GM23248 (cell line): ENCODE measurements around the gene DUOXA1. TPM values are rescaled to one million over a fixed set of nuclear protein-coding genes. Genes with fewer than 3 reads are reported as not detected.

Experiments
- DNase-seq: peaks from one replicate; pipeline ENCODE4 v3.0.0-alpha.2; 2015
- H2AFZ ChIP-seq: fragments of 200-600 bp; sonication (generic); 2 replicates; pipeline ENCODE4 v1.6.1; 2016; ENCODE audit warnings: antibody characterized with exemption
- H3F3A ChIP-seq: fragments of 200-600 bp; sonication (generic); 2 replicates; pipeline ENCODE4 v1.6.1; 2016; ENCODE audit warnings: mild to moderate bottlenecking, antibody characterized with exemption, mixed run types; ENCODE audit not compliant: insufficient read depth
- H3K27ac ChIP-seq: fragments of 200-600 bp; sonication (generic); 2 replicates; pipeline ENCODE4 v1.5.1; 2016; ENCODE audit warnings: mild to moderate bottlenecking
- H3K27me3 ChIP-seq: fragments of 200-600 bp; sonication (generic); replicated peaks from 2 replicates; pipeline ENCODE4 v1.6.1; 2016; ENCODE audit warnings: mild to moderate bottlenecking; ENCODE audit not compliant: insufficient read depth
- H3K36me3 ChIP-seq: fragments of 200-600 bp; sonication (generic); 2 replicates; pipeline ENCODE4 v1.6.1; 2016; ENCODE audit warnings: low read depth, mild to moderate bottlenecking
- H3K4me1 ChIP-seq: fragments of 200-600 bp; sonication (generic); 2 replicates; pipeline ENCODE4 v1.6.1; 2016; ENCODE audit warnings: mild to moderate bottlenecking; ENCODE audit not compliant: insufficient read depth
- H3K4me2 ChIP-seq: fragments of 200-600 bp; sonication (generic); one replicate; pipeline ENCODE4 v1.6.1; 2016; ENCODE audit warnings: mild to moderate bottlenecking; ENCODE audit not compliant: unreplicated experiment
- H3K4me3 ChIP-seq: fragments of 200-600 bp; sonication (generic); 2 replicates; pipeline ENCODE4 v1.5.1; 2016; ENCODE audit warnings: mild to moderate bottlenecking
- H3K79me2 ChIP-seq: fragments of 200-600 bp; sonication (generic); 2 replicates; pipeline ENCODE4 v1.6.1; 2016; ENCODE audit warnings: mild to moderate bottlenecking; ENCODE audit not compliant: insufficient read depth
- H3K9ac ChIP-seq: fragments of 200-600 bp; sonication (generic); 2 replicates; pipeline ENCODE4 v1.6.1; 2016; ENCODE audit warnings: mild to moderate bottlenecking
- H3K9me2 ChIP-seq: fragments of 200-600 bp; sonication (generic); 2 replicates; pipeline ENCODE4 v1.6.1; 2016; ENCODE audit warnings: mixed run types, mild to moderate bottlenecking, moderate library complexity; ENCODE audit not compliant: insufficient read depth
- H3K9me3 ChIP-seq: fragments of 200-600 bp; sonication (generic); one replicate; pipeline ENCODE4 v1.6.1; 2017; ENCODE audit warnings: low read depth
- H4K20me1 ChIP-seq: fragments of 200-600 bp; sonication (generic); 2 replicates; pipeline ENCODE4 v1.6.0; 2016; ENCODE audit not compliant: insufficient read depth
- EZH2 ChIP-seq: fragments of 200-600 bp; sonication (generic); IDR thresholded peaks from 2 replicates; pipeline ENCODE4 v1.6.1; 2018; ENCODE audit warnings: antibody characterized with exemption, mild to moderate bottlenecking; ENCODE audit not compliant: insufficient read depth, poor library complexity, severe bottlenecking
- EZH2phosphoT487 ChIP-seq: fragments of 200-600 bp; sonication (generic); IDR thresholded peaks from 2 replicates; pipeline ENCODE4 v1.6.1; 2018; ENCODE audit warnings: antibody characterized with exemption, moderate library complexity, mild to moderate bottlenecking, low read depth; ENCODE audit not compliant: insufficient read depth
- WGBS, 2 experiments: methylation state at CpG; one replicate each; pipeline ENCODE4 v1.1.6; 2015 to 2017; ENCODE audit warnings: low lambda C conversion rate in 2 of 2, low coverage in 1 of 2; ENCODE audit errors: missing lambda C conversion rate in 2 of 2; 5-methylcytosine and 5-hydroxymethylcytosine counted together
- in situ Hi-C: fragments of 300-500 bp; cut with MboI; formaldehyde crosslinking; loops from 2 replicates; pipeline ENCODE4 v1.15.0; 2020
- polyA plus RNA-seq: library from polyadenylated mRNA; unstranded; fragments of >200 nt; fragmentation: Nextera tagmentation; extraction: Ambion mirVana; gene quantifications from 2 replicates; pipeline ENCODE4 v1.2.1, GENCODE V29; 2016
- total RNA-seq: library from RNA; depleted of rRNA; stranded (reverse); fragments of >200 nt; shearing (Covaris generic); gene quantifications from 2 replicates; pipeline ENCODE4 v1.2.3, GENCODE V29; 2014

DUOXA1 gene
- total and polyA plus RNA-seq, 2 experiments from 2014 or later, result 0.61 to 2.4 TPM

- Histone ChIP-seq H3K9me2 (no peaks in the 10 kb centered on the region), H3K9me3 (no peaks in the 10 kb centered on the region), H3F3A (no peaks in the 10 kb centered on the region; the same call in 1 of the 2 replicates), H3K4me2 (no peak overlapping the region), H3K27me3 (no peaks in the 10 kb centered on the region), H3K4me1 (no peaks in the 10 kb centered on the region), H3K9ac (no peak overlapping the region), H3K36me3 (no peaks in the 10 kb centered on the region), H2AFZ (no peak overlapping the region), H3K27ac (no peak overlapping the region), H4K20me1 (no peaks in the 10 kb centered on the region), H3K4me3 (no peak overlapping the region), H3K79me2 (no peaks in the 10 kb centered on the region)
- DNase-seq, result no peak
- TF ChIP-seq EZH2phosphoT487, result no peak
- TF ChIP-seq EZH2, result no peak
- in situ Hi-C loops, result no loop called here
- 82 to 85% methylated on average over 12 of the region's 12 CpGs for WGBS, 2 experiments
Observed at GRCh38 chr15:45171912-45172311, 42.2 kb upstream of the DUOXA1 start.

DNA sequence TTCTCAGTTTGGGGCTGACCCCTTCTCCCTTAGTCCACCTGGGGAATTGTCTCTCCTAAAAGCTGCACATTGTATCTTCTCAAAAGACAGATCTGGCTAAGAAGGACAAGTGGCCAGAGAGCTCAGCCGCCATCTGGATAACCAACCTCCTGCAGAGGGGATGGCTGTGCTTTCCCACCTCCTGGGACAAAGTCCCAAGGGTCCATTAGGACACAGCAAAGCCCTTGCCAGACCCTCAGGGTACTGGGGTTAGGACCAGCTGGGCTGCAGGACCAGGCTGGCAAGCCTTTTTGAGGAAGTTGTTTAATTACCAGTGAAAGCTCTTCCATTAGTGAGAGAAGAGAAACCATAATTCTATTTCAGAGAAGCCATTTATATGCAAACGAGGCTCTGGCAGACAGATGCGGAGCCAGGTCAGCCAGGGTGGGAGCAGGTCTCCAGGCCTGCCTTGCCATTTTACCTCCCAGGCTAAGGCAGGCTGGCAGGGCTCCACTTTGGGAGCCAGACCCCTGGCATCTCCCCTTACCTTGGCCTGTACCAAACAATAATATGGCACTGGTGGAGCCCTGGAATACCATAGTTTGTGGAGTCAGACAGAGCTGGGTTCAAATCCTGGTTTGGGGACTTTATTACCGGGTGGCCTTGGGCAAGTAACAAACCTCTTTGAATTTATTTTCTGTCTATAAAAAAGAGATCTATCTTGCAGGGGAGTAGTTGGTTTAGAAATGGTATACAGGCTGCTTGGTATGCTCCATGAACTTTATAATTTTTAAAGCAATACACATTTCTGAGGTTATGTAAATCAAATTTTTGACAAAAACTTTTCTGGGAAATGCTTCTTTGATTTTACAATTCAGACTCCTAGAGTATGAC, 40.2 kb upstream of the DUOXA1 start:
- TF ChIP-seq EZH2 (no peak), EZH2phosphoT487 (no peak)
- Histone ChIP-seq H3K4me2 (no peak overlapping the region), H3K79me2 (no peaks in the 10 kb centered on the region), H3K36me3 (no peaks in the 10 kb centered on the region), H2AFZ (no peak overlapping the region), H3K9ac (no peak overlapping the region), H3K4me1 (no peaks in the 10 kb centered on the region), H3F3A (no peaks in the 10 kb centered on the region; the same call in 1 of the 2 replicates), H3K9me2 (no peaks in the 10 kb centered on the region), H3K27ac (no peak overlapping the region), H4K20me1 (no peaks in the 10 kb centered on the region), H3K27me3 (no peaks in the 10 kb centered on the region), H3K9me3 (no peaks in the 10 kb centered on the region), H3K4me3 (no peak overlapping the region)
- 83 to 91% methylated on average over 4 of the region's 4 CpGs for WGBS, 2 experiments
- in situ Hi-C loops, result loop anchor here (10.0 kb wide), 1 partner anchor 235 kb away; a partner anchor contains a TSS
- DNase-seq, result no peak

DNA sequence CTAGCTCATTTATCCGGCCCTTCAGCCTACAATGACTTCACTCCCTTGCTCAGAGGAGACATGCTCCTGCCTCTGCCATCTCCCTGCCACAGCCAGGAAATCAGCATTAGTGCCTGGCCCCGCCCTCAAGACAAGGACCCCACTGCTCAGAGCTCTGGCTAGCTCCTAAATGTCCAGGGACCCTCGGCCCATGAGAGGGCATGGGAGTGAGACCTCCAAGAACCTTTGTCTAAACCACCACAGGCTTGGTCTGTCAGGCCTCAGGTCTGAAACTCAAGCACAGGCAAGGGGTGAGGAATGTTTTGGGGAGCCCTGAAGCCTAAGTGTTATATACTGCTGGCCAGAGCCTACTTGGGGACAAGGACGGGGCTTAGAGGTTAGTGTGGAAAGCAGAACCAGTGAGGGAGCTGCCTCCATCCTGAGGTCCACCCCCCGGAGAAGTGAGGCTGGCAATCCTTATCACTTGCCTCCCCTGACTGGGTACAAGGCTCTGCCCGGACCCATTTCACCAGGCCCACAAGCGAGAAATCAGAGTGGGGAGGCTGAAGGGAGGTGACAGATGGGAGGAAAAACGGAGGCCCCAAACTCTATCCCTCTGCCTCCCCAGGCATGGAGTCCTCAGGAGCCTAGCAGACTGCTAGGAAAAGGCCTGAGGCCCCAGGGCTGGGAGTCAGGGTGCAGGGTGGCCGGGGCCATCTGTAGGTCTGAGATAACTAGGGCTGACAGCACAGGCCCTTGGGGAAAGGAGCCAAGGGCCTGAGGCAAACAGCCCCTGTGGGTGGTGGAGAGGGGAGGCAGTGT, 39.3 kb upstream of the DUOXA1 start:
- Histone ChIP-seq H3K4me1 (no peaks in the 10 kb centered on the region), H3K27me3 (no peaks in the 10 kb centered on the region), H3K36me3 (no peaks in the 10 kb centered on the region), H3F3A (no peaks in the 10 kb centered on the region; the same call in 1 of the 2 replicates), H3K4me3 (no peak overlapping the region), H3K9me3 (no peaks in the 10 kb centered on the region), H2AFZ (no peak overlapping the region), H3K79me2 (no peaks in the 10 kb centered on the region), H4K20me1 (no peaks in the 10 kb centered on the region), H3K4me2 (no peak overlapping the region), H3K27ac (no peak overlapping the region), H3K9ac (no peak overlapping the region), H3K9me2 (no peaks in the 10 kb centered on the region)
- no peak for TF ChIP-seq EZH2
- TF ChIP-seq EZH2phosphoT487, result no peak
- 83 to 84% methylated on average over 9 of the region's 9 CpGs for WGBS, 2 experiments
- DNase-seq, result no peak
- in situ Hi-C loops, result loop anchor here (10.0 kb wide), 1 partner anchor 236 kb away; a partner anchor contains a TSS

GRCh38 chr15:45168286-45168685, 38.6 kb upstream of the DUOXA1 start:
- in situ Hi-C loops, result loop anchor here (10.0 kb wide), 1 partner anchor 237 kb away; a partner anchor contains a TSS
- H3K4me1 ChIP-seq, result peaks cover 2% of the 10 kb centered on the region

More at GRCh38 chr15:45168286-45168685, 38.6 kb upstream of the DUOXA1 start:
- Histone ChIP-seq H3K4me3 (no peak overlapping the region), H3K9ac (no peak overlapping the region), H3K4me2 (no peak overlapping the region), H3K36me3 (no peaks in the 10 kb centered on the region), H3K9me3 (no peaks in the 10 kb centered on the region), H3K79me2 (no peaks in the 10 kb centered on the region), H3F3A (no peaks in the 10 kb centered on the region; the same call in 1 of the 2 replicates), H4K20me1 (no peaks in the 10 kb centered on the region), H2AFZ (no peak overlapping the region), H3K27ac (no peak overlapping the region), H3K9me2 (no peaks in the 10 kb centered on the region), H3K27me3 (no peaks in the 10 kb centered on the region)
- TF ChIP-seq EZH2phosphoT487 (no peak), EZH2 (no peak)
- 84 to 85% methylated on average over 4 of the region's 4 CpGs for WGBS, 2 experiments
- DNase-seq, result no peak
